ENCODE measurements around the gene STK26.

DNA sequence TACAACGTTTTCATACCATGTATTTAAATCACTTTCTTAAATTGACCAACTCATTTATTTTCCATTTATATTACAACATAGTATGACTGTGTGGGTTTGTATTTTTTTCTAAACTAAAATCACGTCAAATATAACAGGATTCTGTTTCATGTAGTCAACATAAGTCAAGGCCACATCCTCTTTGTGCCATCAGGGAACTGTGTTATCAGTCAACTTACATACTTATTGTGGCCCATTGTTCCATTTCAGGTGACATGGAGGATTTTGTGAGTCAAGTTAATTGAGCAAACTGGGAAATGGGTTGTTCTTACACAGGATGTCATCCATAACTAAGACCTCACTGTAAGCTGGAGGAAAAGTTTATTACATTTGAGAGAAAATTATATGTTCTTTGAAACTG is 35.9 kb downstream of the STK26 start:
- TF ChIP-seq, protein P1, sequence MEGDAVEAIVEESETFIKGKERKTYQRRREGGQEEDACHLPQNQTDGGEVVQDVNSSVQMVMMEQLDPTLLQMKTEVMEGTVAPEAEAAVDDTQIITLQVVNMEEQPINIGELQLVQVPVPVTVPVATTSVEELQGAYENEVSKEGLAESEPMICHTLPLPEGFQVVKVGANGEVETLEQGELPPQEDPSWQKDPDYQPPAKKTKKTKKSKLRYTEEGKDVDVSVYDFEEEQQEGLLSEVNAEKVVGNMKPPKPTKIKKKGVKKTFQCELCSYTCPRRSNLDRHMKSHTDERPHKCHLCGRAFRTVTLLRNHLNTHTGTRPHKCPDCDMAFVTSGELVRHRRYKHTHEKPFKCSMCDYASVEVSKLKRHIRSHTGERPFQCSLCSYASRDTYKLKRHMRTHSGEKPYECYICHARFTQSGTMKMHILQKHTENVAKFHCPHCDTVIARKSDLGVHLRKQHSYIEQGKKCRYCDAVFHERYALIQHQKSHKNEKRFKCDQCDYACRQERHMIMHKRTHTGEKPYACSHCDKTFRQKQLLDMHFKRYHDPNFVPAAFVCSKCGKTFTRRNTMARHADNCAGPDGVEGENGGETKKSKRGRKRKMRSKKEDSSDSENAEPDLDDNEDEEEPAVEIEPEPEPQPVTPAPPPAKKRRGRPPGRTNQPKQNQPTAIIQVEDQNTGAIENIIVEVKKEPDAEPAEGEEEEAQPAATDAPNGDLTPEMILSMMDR (IDR thresholded peaks at IDR 0.05; ENCODE audit: insufficient read depth, low read length), result no peak
- TF ChIP-seq POLR2AphosphoS5 (IDR thresholded peaks at IDR 0.05; ENCODE audit: low read depth), result no peak
- TF ChIP-seq SPI1 (IDR thresholded peaks at IDR 0.05; ENCODE audit: borderline replicate concordance, low read depth), result no peak
- TF ChIP-seq, protein P2, sequence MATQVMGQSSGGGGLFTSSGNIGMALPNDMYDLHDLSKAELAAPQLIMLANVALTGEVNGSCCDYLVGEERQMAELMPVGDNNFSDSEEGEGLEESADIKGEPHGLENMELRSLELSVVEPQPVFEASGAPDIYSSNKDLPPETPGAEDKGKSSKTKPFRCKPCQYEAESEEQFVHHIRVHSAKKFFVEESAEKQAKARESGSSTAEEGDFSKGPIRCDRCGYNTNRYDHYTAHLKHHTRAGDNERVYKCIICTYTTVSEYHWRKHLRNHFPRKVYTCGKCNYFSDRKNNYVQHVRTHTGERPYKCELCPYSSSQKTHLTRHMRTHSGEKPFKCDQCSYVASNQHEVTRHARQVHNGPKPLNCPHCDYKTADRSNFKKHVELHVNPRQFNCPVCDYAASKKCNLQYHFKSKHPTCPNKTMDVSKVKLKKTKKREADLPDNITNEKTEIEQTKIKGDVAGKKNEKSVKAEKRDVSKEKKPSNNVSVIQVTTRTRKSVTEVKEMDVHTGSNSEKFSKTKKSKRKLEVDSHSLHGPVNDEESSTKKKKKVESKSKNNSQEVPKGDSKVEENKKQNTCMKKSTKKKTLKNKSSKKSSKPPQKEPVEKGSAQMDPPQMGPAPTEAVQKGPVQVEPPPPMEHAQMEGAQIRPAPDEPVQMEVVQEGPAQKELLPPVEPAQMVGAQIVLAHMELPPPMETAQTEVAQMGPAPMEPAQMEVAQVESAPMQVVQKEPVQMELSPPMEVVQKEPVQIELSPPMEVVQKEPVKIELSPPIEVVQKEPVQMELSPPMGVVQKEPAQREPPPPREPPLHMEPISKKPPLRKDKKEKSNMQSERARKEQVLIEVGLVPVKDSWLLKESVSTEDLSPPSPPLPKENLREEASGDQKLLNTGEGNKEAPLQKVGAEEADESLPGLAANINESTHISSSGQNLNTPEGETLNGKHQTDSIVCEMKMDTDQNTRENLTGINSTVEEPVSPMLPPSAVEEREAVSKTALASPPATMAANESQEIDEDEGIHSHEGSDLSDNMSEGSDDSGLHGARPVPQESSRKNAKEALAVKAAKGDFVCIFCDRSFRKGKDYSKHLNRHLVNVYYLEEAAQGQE (IDR thresholded peaks at IDR 0.05; ENCODE audit: insufficient replicate concordance, low read depth), result no peak
